Mucosa of descending colon (tissue), 3 donors: Measurements from ENCODE around the gene ADGRF5. TPM values are rescaled to one million over a fixed set of nuclear protein-coding genes. Genes with fewer than 3 reads are reported as not detected.

Experiments used
- ATAC-seq: fragments of 200-7000 bp; cut with Tn5 transposase; one replicate; pipeline ENCODE4 v1.9.1; 2020; ENCODE audit warnings: mild to moderate bottlenecking, moderate library complexity
- DNase-seq, 3 donors: peaks; one replicate each; pipeline ENCODE4 v3.0.0-alpha.2; 2020
- H3K36me3 ChIP-seq: fragments of 200-600 bp; one replicate; pipeline ENCODE4 v1.8.0; 2021; ENCODE audit warnings: low read depth, mild to moderate bottlenecking
- H3K4me1 ChIP-seq: fragments of 200-600 bp; one replicate; pipeline ENCODE4 v1.8.0; 2021; ENCODE audit warnings: low read depth, mild to moderate bottlenecking
- H3K4me3 ChIP-seq: fragments of 200-600 bp; one replicate; pipeline ENCODE4 v1.8.0; 2021; ENCODE audit warnings: mild to moderate bottlenecking
- H3K9me3 ChIP-seq: fragments of 200-600 bp; one replicate; pipeline ENCODE4 v1.8.0; 2021; ENCODE audit warnings: mild to moderate bottlenecking
- CTCF ChIP-seq: fragments of 200-600 bp; IDR thresholded peaks from one replicate; pipeline ENCODE4 v1.8.0; 2022; ENCODE audit warnings: antibody characterized with exemption, mild to moderate bottlenecking
- intact Hi-C, 2 donors: fragments of 100-400 bp; cut with DNase I in 1 of 2; cut with micrococcal nuclease in 1 of 2; formaldehyde crosslinking; loops; one replicate each; pipeline versions ENCODE4 v1.11.0 to v1.11.1; 2022; cut with DNase I, micrococcal nuclease
- total RNA-seq, 3 donors: library from RNA; stranded (reverse); fragmentation: NEBNext Ultra II Directional in 2 of 3; extraction: Animal tissue kit (Norgen Biotek cat#: 25700) in 2 of 3; gene quantifications; one replicate each; pipeline versions ENCODE4 v1.2.1 to v1.2.4, GENCODE V29; 2021 to 2023
- donor health status: DM: no; HTN: no; CAD: no; lungs with moderate emphysema.
- donor health status: DM: no; HTN: no; CAD: no.
- donor health status: DM: no; HTN: yes; CAD: no.

ADGRF5 gene
- total RNA-seq, 3 donors from 2014 or later = 1.9 to 9.7 (median 3.9) TPM

GRCh38 chr6:46906776-46907175 is 15.0 kb downstream of the ADGRF5 start:
- ATAC-seq (no peak), DNase-seq (no peak)
- Histone ChIP-seq H3K4me3 (no peak overlapping the region), H3K36me3 (no peaks in the 10 kb centered on the region), H3K4me1 (no peaks in the 10 kb centered on the region), H3K9me3 (no peaks in the 10 kb centered on the region)
- no peak for TF ChIP-seq CTCF
- intact Hi-C loops = no loop called here

- no peak for TF ChIP-seq CTCF
- ATAC-seq (no peak), DNase-seq (no peak)
- Histone ChIP-seq H3K36me3 (no peaks in the 10 kb centered on the region), H3K4me1 (no peaks in the 10 kb centered on the region), H3K9me3 (no peaks in the 10 kb centered on the region), H3K4me3 (no peak overlapping the region)
- intact Hi-C loops = no loop called here
These were observed 17.6 kb downstream of the ADGRF5 start for GRCh38 chr6:46904117-46904516.

GRCh38 chr6:46903175-46903574 is 18.6 kb downstream of the ADGRF5 start:
- Histone ChIP-seq H3K4me3 (no peak overlapping the region), H3K9me3 (no peaks in the 10 kb centered on the region), H3K4me1 (no peaks in the 10 kb centered on the region), H3K36me3 (no peaks in the 10 kb centered on the region)
- intact Hi-C loops = no loop called here
- DNase-seq = no peak
- no peak for TF ChIP-seq CTCF
- ATAC-seq = no peak

GRCh38 chr6:46901882-46902314 is 19.8 kb downstream of the ADGRF5 start:
- no peak for TF ChIP-seq CTCF
- intact Hi-C loops = no loop called here
- Histone ChIP-seq H3K36me3 (no peaks in the 10 kb centered on the region), H3K9me3 (no peaks in the 10 kb centered on the region), H3K4me3 (no peak overlapping the region), H3K4me1 (no peaks in the 10 kb centered on the region)
- ATAC-seq (no peak), DNase-seq (no peak)

GRCh38 chr6:46900266-46900665 is 21.5 kb downstream of the ADGRF5 start:
- no peak for TF ChIP-seq CTCF
- ATAC-seq = no peak

GRCh38 chr6:46899659-46900058 is 22.1 kb downstream of the ADGRF5 start:
- Histone ChIP-seq H3K36me3 (no peaks in the 10 kb centered on the region), H3K9me3 (no peaks in the 10 kb centered on the region), H3K4me1 (no peaks in the 10 kb centered on the region), H3K4me3 (no peak overlapping the region)
- ATAC-seq = no peak
- TF ChIP-seq CTCF = no peak
- intact Hi-C loops = no loop called here
- DNase-seq = no peak

More at GRCh38 chr6:46900266-46900665, 21.5 kb downstream of the ADGRF5 start:
- Histone ChIP-seq H3K4me3 (no peak overlapping the region), H3K9me3 (no peaks in the 10 kb centered on the region), H3K4me1 (no peaks in the 10 kb centered on the region), H3K36me3 (no peaks in the 10 kb centered on the region)
- intact Hi-C loops = no loop called here
- DNase-seq = no peak
